Glutamatergic neuron (in vitro differentiated cells): ENCODE results near the gene GALNT2. TPM values are rescaled to one million over a fixed set of nuclear protein-coding genes. Genes with fewer than 3 reads are reported as not detected.

Experiments
- DNase-seq: peaks from one replicate; pipeline ENCODE4 v3.0.0; 2022
- H3K27ac Mint-ChIP-seq: one replicate; pipeline ENCODE4 v1.8.0; 2020; ENCODE audit warnings: mild to moderate bottlenecking, mixed read lengths, inconsistent platforms; ENCODE audit not compliant: unreplicated experiment
- H3K27me3 Mint-ChIP-seq: one replicate; pipeline ENCODE4 v1.8.0; 2020; ENCODE audit warnings: mild to moderate bottlenecking, moderate library complexity, mixed read lengths, inconsistent platforms; ENCODE audit not compliant: unreplicated experiment
- H3K36me3 Mint-ChIP-seq: one replicate; pipeline ENCODE4 v1.8.0; 2020; ENCODE audit warnings: mild to moderate bottlenecking, mixed read lengths, inconsistent platforms; ENCODE audit not compliant: unreplicated experiment
- H3K4me1 Mint-ChIP-seq: one replicate; pipeline ENCODE4 v1.8.0; 2020; ENCODE audit warnings: mild to moderate bottlenecking, low read depth, mixed read lengths, inconsistent platforms; ENCODE audit not compliant: unreplicated experiment
- H3K4me3 Mint-ChIP-seq: one replicate; pipeline ENCODE4 v1.8.0; 2020; ENCODE audit warnings: mild to moderate bottlenecking, mixed read lengths, inconsistent platforms; ENCODE audit not compliant: unreplicated experiment
- H3K9me3 Mint-ChIP-seq: one replicate; pipeline ENCODE4 v1.8.0; 2020; ENCODE audit warnings: mild to moderate bottlenecking, moderate library complexity, mixed read lengths, inconsistent platforms; ENCODE audit not compliant: unreplicated experiment
- CTCF ChIP-seq: fragments of 200-600 bp; sonication (generic); IDR thresholded peaks from one replicate; pipeline ENCODE4 v1.5.0; 2021; ENCODE audit not compliant: partially characterized antibody, unreplicated experiment
- total RNA-seq: library from RNA; stranded (reverse); fragmentation: NEBNext Ultra II Directional; extraction: Animal tissue kit (Norgen Biotek cat#: 25700); gene quantifications from one replicate; pipeline ENCODE4 v1.2.1, GENCODE V29; 2021; ENCODE audit not compliant: unreplicated experiment

The GALNT2 gene
- total RNA-seq, 1 donor from 2014 or later, result 35.2 TPM

- peaks cover 5% of the 10 kb centered on the region for H3K36me3 Mint-ChIP-seq
- peaks cover 3% of the 10 kb centered on the region for H3K9me3 Mint-ChIP-seq
- TF ChIP-seq CTCF, result no peak
- DNase-seq, result no peak
- peaks cover 5% of the 10 kb centered on the region for H3K4me1 Mint-ChIP-seq
- peaks cover 9% of the 10 kb centered on the region for H3K27me3 Mint-ChIP-seq
- no peak overlapping the region for H3K27ac Mint-ChIP-seq
- no peak overlapping the region for H3K4me3 Mint-ChIP-seq
Measured at GRCh38 chr1:230094746-230095145, 27.7 kb downstream of the GALNT2 start.

- no peak overlapping the region for H3K27ac Mint-ChIP-seq
- H3K4me3 Mint-ChIP-seq, result no peak overlapping the region
- no peak for DNase-seq
- TF ChIP-seq CTCF, result no peak
- peaks cover 5% of the 10 kb centered on the region for H3K4me1 Mint-ChIP-seq
- peaks cover 9% of the 10 kb centered on the region for H3K27me3 Mint-ChIP-seq
- H3K36me3 Mint-ChIP-seq, result peaks cover 5% of the 10 kb centered on the region
- H3K9me3 Mint-ChIP-seq, result peaks cover 3% of the 10 kb centered on the region
Measured at GRCh38 chr1:230095938-230096337, 28.9 kb downstream of the GALNT2 start.

GRCh38 chr1:230097370-230097769 is 30.3 kb downstream of the GALNT2 start:
- DNase-seq, result no peak
- H3K27ac Mint-ChIP-seq, result no peak overlapping the region
- H3K27me3 Mint-ChIP-seq, result peaks cover 9% of the 10 kb centered on the region
- H3K4me1 Mint-ChIP-seq, result peaks cover 16% of the 10 kb centered on the region
- no peak overlapping the region for H3K4me3 Mint-ChIP-seq
- H3K36me3 Mint-ChIP-seq, result peaks cover 5% of the 10 kb centered on the region
- peaks cover 3% of the 10 kb centered on the region for H3K9me3 Mint-ChIP-seq
- no peak for TF ChIP-seq CTCF

GRCh38 chr1:230098723-230099122 is 31.7 kb downstream of the GALNT2 start:
- H3K27ac Mint-ChIP-seq, result no peak overlapping the region
- no peak for DNase-seq
- peaks cover 24% of the 10 kb centered on the region for H3K4me1 Mint-ChIP-seq
- peaks cover 5% of the 10 kb centered on the region for H3K27me3 Mint-ChIP-seq
- TF ChIP-seq CTCF, result no peak
- peaks cover 5% of the 10 kb centered on the region for H3K36me3 Mint-ChIP-seq
- H3K9me3 Mint-ChIP-seq, result peaks cover 3% of the 10 kb centered on the region
- H3K4me3 Mint-ChIP-seq, result no peak overlapping the region

- Mint-ChIP-seq H3K27me3 (peaks cover 5% of the 10 kb centered on the region), H3K4me3 (no peak overlapping the region), H3K9me3 (peaks cover 3% of the 10 kb centered on the region), H3K4me1 (peaks cover 31% of the 10 kb centered on the region), H3K36me3 (peaks cover 5% of the 10 kb centered on the region), H3K27ac (no peak overlapping the region)
- no peak for TF ChIP-seq CTCF
- no peak for DNase-seq
Measured at GRCh38 chr1:230099465-230099864, 32.4 kb downstream of the GALNT2 start.
